Measurements from ENCODE around the gene DUSP14.
"Not testable (repeated sequence)": the region's sequence is repeated elsewhere in the genome, so short reads cannot be mapped to it uniquely, and the experiment has no call there.

- TF ChIP-seq CTCF, POLR2A (IDR thresholded peaks at IDR 0.05): not testable (repeated sequence)
Measured at GRCh38 chr17:37457801-37458200, 31.9 kb upstream of the DUSP14 start.
